ENCODE data around the gene GAD1. TPM values are rescaled to one million over a fixed set of nuclear protein-coding genes. Genes with fewer than 3 reads are reported as not detected.

The GAD1 gene
- total and polyA plus RNA-seq, 2 of the 4 experiments (the other 2 are of a cell fraction): not detected

DNA sequence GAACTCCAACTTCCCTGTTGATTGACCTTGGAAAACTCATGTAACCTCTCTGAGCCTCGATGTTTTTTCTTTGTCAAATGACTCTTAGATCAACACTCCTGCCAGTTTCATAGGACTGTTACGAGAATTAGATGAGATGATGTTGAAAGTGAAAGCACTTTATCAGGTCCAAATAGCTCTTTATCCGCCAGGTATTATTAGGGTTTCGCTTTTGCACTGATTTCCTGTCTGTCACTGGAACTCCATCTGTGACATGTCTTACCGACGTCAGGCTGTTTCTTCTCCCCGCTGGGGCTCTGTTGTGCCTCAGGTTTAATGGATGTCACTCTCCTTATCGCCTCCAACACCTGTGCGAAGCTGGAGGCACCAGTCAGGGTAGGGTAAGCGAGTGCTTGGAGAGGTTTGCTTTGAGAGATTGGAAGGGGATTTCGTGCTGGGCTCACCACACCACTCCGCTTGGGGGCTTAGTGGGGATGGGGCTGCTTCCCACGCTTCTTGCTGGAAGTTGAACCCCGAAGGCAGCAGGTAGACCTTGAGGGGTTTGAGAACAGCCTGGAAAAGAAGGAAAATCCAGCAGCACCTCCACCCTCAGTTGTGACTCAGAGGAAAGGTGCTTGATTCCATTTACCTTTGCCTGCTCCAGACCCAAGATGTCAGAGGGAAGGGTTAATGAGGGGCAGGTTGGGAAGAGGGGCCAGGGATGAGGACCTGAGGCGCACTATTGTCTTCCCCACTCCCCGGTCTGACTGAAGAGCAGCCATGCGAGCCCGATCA lies 4.3 kb downstream of the GAD1 start:
- H2BK15ac ChIP-seq (ENCODE audit: low read depth, low read length): no peak overlapping the region
- H4K91ac ChIP-seq (ENCODE audit: insufficient read depth, low read depth, low read length): no peak overlapping the region
- in situ Hi-C loops (cut with MboI; ENCODE audit: low sequenced_read_pairs): loop anchor here (25.0 kb wide), 2 partner anchors 884 to 1384 kb away; no protein-coding TSS in a partner anchor
- no peak for TF ChIP-seq MAFK (IDR thresholded peaks at IDR 0.05; ENCODE audit: low read depth, low read length)
- ATAC-seq (ENCODE audit: low read depth): no peak
- peak overlapping the region; percentile 36; the same call in 1 of the 2 replicates for H3K4me2 ChIP-seq (ENCODE audit: low read depth, low read length)
- H3K4ac ChIP-seq (ENCODE audit: low read depth, low read length): no peak overlapping the region
- no peak overlapping the region for H3K23ac ChIP-seq (ENCODE audit: low read depth, low read length)
- no peaks in the 10 kb centered on the region for H3K79me1 ChIP-seq (ENCODE audit: low read depth in 1 of 2, low read length in 2 of 2)
- no peak overlapping the region for H3K9ac ChIP-seq (ENCODE audit: low read depth, low read length)
- no peaks in the 10 kb centered on the region for H3K9me1 ChIP-seq (ENCODE audit: insufficient read depth, low read length)
- H3K56ac ChIP-seq (ENCODE audit: extremely low read depth, insufficient read depth, low read length): no peak overlapping the region
- H3K14ac ChIP-seq (replicated peaks; ENCODE audit: low read depth, low read length): no peak overlapping the region
- no peak overlapping the region for H4K5ac ChIP-seq (ENCODE audit: low read depth, low read length)
- WGBS, 2 experiments (ENCODE audit: extremely low coverage in 2 of 2, insufficient read length in 1 of 2): 15% methylated on average over 5 of the region's 18 CpGs; no CpG with 5 or more reads in 1 of the 2 experiments
- H2BK120ac ChIP-seq (ENCODE audit: low read depth, low read length): no peak overlapping the region
- no peaks in the 10 kb centered on the region for H4K20me1 ChIP-seq (ENCODE audit: insufficient read depth, low read length)
- intact Hi-C loops (cut with micrococcal nuclease): no loop called here
- no peak overlapping the region for H2BK20ac ChIP-seq (ENCODE audit: low read depth, low read length)
- no peak overlapping the region for H2BK5ac ChIP-seq (ENCODE audit: low read depth, low read length, poor library complexity, severe bottlenecking)
- H3K18ac ChIP-seq (ENCODE audit: low read depth, low read length): no peak overlapping the region
- no peak overlapping the region for H3K27ac ChIP-seq (ENCODE audit: insufficient read depth, low read length)
- CTCF ChIA-PET: no interaction called here
- no TSS peak for BruUV-seq (replicated peaks)
- no peak overlapping the region for H4K8ac ChIP-seq (ENCODE audit: low read depth in 2 of 2, low read length in 2 of 2)
- no peak overlapping the region for H3K4me3 ChIP-seq (ENCODE audit: insufficient read depth, low read depth, low read length)
- DNase-seq: no peak
- dilution Hi-C loops (cut with HindIII; ENCODE audit: low sequenced_read_pairs, unreplicated experiment): loop anchor here (25.0 kb wide), 1 partner anchor 409 kb away; no protein-coding TSS in a partner anchor
- peaks cover 92% of the 10 kb centered on the region for H3K27me3 ChIP-seq (ENCODE audit: control insufficient read depth, insufficient read depth, low read length)
- H2AK9ac ChIP-seq (replicated peaks; ENCODE audit: low read depth, low read length, poor library complexity): no peak overlapping the region
- H3K4me1 ChIP-seq (ENCODE audit: control insufficient read depth, insufficient read depth, low read length): peaks cover 1% of the 10 kb centered on the region; the same call in 1 of the 2 replicates
- peak overlapping the region; percentile 32 for H2AFZ ChIP-seq (replicated peaks; ENCODE audit: low read length, poor library complexity)
- no peak overlapping the region for H2AK5ac ChIP-seq (ENCODE audit: low read depth, low read length)
- no peaks in the 10 kb centered on the region; the same call in 1 of the 2 replicates for H3K9me3 ChIP-seq (ENCODE audit: control insufficient read depth, insufficient read depth, low read length)
- no peaks in the 10 kb centered on the region for H3K36me3 ChIP-seq (ENCODE audit: control insufficient read depth, insufficient read depth, low read length)
- POLR2A ChIA-PET (ENCODE audit: unreplicated experiment): no interaction called here

Measured in IMR-90 (cell line).